ENCODE measurements around the gene RRP15.

RRP15 gene

DNA sequence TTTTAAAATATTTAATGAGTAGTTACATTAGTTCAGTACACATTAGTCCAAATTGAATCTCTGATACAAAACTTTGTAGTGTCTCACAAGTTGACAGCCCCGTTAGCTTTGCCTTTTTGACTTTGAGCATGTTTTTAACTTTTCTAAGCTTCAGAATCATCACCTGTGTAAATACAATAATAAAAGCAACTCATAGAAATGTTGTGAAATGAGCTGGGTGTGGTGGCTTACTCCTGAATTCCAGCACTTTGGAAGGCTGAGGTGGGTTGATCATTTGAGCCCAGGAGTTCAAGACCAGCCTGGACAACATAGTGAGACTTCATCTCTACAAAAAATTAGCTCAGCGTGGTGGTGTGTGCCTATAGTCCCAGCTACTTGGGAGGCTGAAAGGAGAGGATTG lies 11.1 kb downstream of the RRP15 start:
- H3K27ac ChIP-seq (ENCODE audit: low read length): no peak overlapping the region
- no peak overlapping the region for H3K4me3 ChIP-seq (ENCODE audit: low read length in 2 of 2)
- H3K4me1 ChIP-seq (ENCODE audit: control insufficient read depth, insufficient read depth, low read length): no peaks in the 10 kb centered on the region
- H3K9ac ChIP-seq (ENCODE audit: low read length in 2 of 2): no peak overlapping the region
- H3K27me3 ChIP-seq (ENCODE audit: control insufficient read depth in 1 of 2, insufficient read depth in 2 of 2, low read length in 2 of 2): no peaks in the 10 kb centered on the region
- H3K36me3 ChIP-seq (ENCODE audit: control insufficient read depth in 2 of 2, insufficient read depth in 2 of 2, low read length in 2 of 2): peaks cover 0 to 3% of the 10 kb centered on the region in 2 donors
- H3K9me3 ChIP-seq (ENCODE audit: control insufficient read depth in 2 of 2, low read length in 2 of 2): no peaks in the 10 kb centered on the region

DNA sequence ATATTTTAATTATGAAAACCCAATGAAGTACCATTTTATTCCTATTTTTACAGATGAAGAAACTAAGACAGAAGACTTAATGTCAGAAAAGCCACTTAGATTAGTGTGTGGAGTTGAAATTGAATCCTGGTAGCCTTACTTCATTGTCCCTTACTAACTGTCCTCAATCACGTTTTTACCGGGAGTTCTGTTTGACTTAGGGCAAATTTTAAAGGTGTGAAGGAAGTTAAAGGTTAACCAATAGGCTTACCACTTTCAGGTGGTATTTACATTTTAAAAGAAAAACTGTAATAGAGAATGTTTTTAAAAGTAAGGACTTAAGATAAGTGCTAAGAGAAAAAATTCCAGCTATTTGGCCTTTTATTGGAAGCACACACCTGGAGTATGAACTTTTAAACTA lies 12.4 kb downstream of the RRP15 start:
- Histone ChIP-seq H3K9me3 (ENCODE audit: control insufficient read depth in 2 of 2, low read length in 2 of 2) (no peaks in the 10 kb centered on the region), H3K27me3 (ENCODE audit: control insufficient read depth in 1 of 2, insufficient read depth in 2 of 2, low read length in 2 of 2) (no peaks in the 10 kb centered on the region), H3K4me1 (ENCODE audit: control insufficient read depth, insufficient read depth, low read length) (no peaks in the 10 kb centered on the region), H3K36me3 (ENCODE audit: control insufficient read depth in 2 of 2, insufficient read depth in 2 of 2, low read length in 2 of 2) (peaks cover 0 to 3% of the 10 kb centered on the region in 2 donors), H3K9ac (ENCODE audit: low read length in 2 of 2) (no peak overlapping the region), H3K27ac (ENCODE audit: low read length) (no peak overlapping the region), H3K4me3 (ENCODE audit: low read length in 2 of 2) (no peak overlapping the region)

DNA sequence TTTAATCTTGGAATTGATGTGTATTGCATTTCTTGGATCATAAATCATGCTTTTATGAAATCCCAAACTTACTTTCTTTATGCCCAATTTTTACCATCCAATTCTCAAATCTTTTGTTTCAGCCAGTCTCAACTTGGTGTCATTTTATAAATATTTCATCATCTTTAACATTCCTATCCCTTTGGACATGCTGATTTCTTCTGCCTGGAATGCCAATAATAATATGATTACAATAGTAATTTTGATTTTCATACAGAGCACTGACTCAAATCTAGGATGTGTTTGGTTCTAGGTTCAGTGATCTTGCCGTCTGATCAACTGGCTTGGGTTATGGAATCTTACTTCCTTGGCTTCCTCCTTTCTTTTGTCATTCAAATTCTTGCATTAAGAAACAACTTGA lies 12.8 kb downstream of the RRP15 start:
- Histone ChIP-seq H3K4me1 (ENCODE audit: control insufficient read depth, insufficient read depth, low read length) (no peaks in the 10 kb centered on the region), H3K9me3 (ENCODE audit: control insufficient read depth in 2 of 2, low read length in 2 of 2) (no peaks in the 10 kb centered on the region), H3K9ac (ENCODE audit: low read length in 2 of 2) (no peak overlapping the region), H3K4me3 (ENCODE audit: low read length in 2 of 2) (no peak overlapping the region), H3K36me3 (ENCODE audit: control insufficient read depth in 2 of 2, insufficient read depth in 2 of 2, low read length in 2 of 2) (peaks cover 0 to 3% of the 10 kb centered on the region in 2 donors), H3K27ac (ENCODE audit: low read length) (no peak overlapping the region), H3K27me3 (ENCODE audit: control insufficient read depth in 1 of 2, insufficient read depth in 2 of 2, low read length in 2 of 2) (no peaks in the 10 kb centered on the region)

DNA sequence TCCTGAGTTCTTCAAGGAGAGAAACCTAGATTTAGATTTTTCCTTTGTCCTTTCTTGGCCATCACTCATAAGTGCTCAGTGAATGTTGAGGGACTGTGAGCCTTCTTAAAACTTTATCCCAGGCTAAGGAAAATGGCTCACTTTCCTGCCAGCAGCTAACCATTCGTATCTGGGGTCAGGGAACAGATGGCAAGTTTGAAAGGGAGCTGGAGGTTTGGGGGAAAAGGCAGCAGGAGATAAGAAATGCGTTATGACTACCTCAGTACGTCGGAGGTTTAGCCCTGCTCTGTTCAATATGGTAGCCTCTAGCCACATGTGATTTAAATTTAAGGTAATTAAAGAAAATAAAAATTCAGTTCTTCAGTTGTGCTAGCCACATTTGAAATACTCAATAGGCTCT lies 13.3 kb downstream of the RRP15 start:
- H3K9me3 ChIP-seq (ENCODE audit: control insufficient read depth in 2 of 2, low read length in 2 of 2): no peaks in the 10 kb centered on the region
- no peaks in the 10 kb centered on the region for H3K4me1 ChIP-seq (ENCODE audit: control insufficient read depth, insufficient read depth, low read length)
- H3K4me3 ChIP-seq (ENCODE audit: low read length in 2 of 2): no peak overlapping the region
- no peaks in the 10 kb centered on the region for H3K27me3 ChIP-seq (ENCODE audit: control insufficient read depth in 1 of 2, insufficient read depth in 2 of 2, low read length in 2 of 2)
- H3K9ac ChIP-seq (ENCODE audit: low read length in 2 of 2): no peak overlapping the region
- no peak overlapping the region for H3K27ac ChIP-seq (ENCODE audit: low read length)
- H3K36me3 ChIP-seq (ENCODE audit: control insufficient read depth in 2 of 2, insufficient read depth in 2 of 2, low read length in 2 of 2): peaks cover 0 to 3% of the 10 kb centered on the region in 2 donors

DNA sequence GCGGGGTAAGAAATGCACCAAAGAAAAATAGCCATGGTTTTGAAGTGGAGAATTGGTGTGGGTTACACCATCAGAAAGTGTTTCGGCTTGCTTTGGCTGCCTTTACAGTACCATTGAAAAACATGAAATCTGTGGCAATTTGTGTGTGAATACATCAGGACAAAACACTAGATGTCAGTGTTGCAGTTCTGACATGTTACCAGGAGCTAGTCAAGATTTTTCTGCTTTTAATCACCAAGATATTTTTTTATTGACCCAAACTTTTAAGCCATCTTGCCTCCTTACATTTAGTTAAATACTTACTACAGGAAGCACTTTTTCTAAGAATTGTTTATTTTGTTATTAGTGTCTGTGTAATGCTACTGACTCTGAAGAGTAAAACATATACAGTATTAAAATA lies 14.3 kb downstream of the RRP15 start:
- no peaks in the 10 kb centered on the region for H3K27me3 ChIP-seq (ENCODE audit: control insufficient read depth in 1 of 2, insufficient read depth in 2 of 2, low read length in 2 of 2)
- H3K27ac ChIP-seq (ENCODE audit: low read length): no peak overlapping the region
- no peaks in the 10 kb centered on the region for H3K36me3 ChIP-seq (ENCODE audit: control insufficient read depth in 2 of 2, insufficient read depth in 2 of 2, low read length in 2 of 2)
- H3K4me1 ChIP-seq (ENCODE audit: control insufficient read depth, insufficient read depth, low read length): no peaks in the 10 kb centered on the region
- no peak overlapping the region for H3K4me3 ChIP-seq (ENCODE audit: low read length in 2 of 2)
- no peaks in the 10 kb centered on the region for H3K9me3 ChIP-seq (ENCODE audit: control insufficient read depth in 2 of 2, low read length in 2 of 2)
- no peak overlapping the region for H3K9ac ChIP-seq (ENCODE audit: low read length in 2 of 2)

DNA sequence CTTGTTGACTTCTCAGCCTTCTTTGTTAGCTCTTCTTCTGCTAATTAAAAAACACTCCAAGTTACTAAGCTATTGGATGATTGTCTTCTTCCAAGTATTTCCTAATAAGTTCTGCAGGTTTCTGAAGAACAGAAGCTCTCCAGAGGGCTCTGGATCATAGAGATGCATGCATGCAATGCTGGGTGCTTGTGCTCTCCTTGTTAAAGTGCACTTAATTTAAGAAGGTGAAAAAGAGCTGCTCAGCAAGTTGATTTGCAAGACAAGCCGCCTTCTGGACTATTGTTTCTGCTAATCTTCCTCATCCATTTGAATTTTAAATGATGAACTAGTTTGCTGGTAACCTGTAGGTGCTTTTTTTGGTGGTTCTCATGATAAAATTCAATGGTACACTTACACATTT lies 16.1 kb downstream of the RRP15 start:
- Histone ChIP-seq H3K4me1 (ENCODE audit: control insufficient read depth, insufficient read depth, low read length) (no peaks in the 10 kb centered on the region), H3K9ac (ENCODE audit: low read length in 2 of 2) (no peak overlapping the region), H3K4me3 (ENCODE audit: low read length in 2 of 2) (no peak overlapping the region), H3K36me3 (ENCODE audit: control insufficient read depth in 2 of 2, insufficient read depth in 2 of 2, low read length in 2 of 2) (no peaks in the 10 kb centered on the region), H3K27ac (ENCODE audit: low read length) (no peak overlapping the region), H3K27me3 (ENCODE audit: control insufficient read depth in 1 of 2, insufficient read depth in 2 of 2, low read length in 2 of 2) (no peaks in the 10 kb centered on the region), H3K9me3 (ENCODE audit: control insufficient read depth in 2 of 2, low read length in 2 of 2) (no peaks in the 10 kb centered on the region)

DNA sequence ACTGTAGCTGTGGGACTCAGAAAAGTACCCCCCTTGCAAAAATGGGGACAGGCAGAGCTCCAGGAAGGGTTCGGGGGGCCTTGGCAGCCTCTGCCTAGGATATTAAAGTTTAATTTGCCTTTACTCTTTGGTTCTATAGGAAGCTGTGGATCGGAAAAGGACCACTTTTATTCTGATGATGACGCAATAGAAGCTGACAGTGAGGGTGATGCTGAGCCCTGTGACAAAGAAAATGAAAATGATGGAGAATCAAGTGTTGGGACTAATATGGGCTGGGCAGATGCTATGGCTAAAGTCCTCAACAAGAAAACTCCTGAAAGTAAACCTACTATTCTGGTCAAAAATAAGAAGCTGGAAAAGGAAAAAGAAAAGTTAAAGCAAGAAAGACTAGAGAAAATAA lies 17.1 kb downstream of the RRP15 start:
- no peak overlapping the region for H3K27ac ChIP-seq (ENCODE audit: low read length)
- H3K9me3 ChIP-seq (ENCODE audit: control insufficient read depth in 2 of 2, low read length in 2 of 2): no peaks in the 10 kb centered on the region
- no peaks in the 10 kb centered on the region for H3K36me3 ChIP-seq (ENCODE audit: control insufficient read depth in 2 of 2, insufficient read depth in 2 of 2, low read length in 2 of 2)
- H3K9ac ChIP-seq (ENCODE audit: low read length in 2 of 2): no peak overlapping the region
- no peaks in the 10 kb centered on the region for H3K4me1 ChIP-seq (ENCODE audit: control insufficient read depth, insufficient read depth, low read length)
- H3K27me3 ChIP-seq (ENCODE audit: control insufficient read depth in 1 of 2, insufficient read depth in 2 of 2, low read length in 2 of 2): no peaks in the 10 kb centered on the region
- H3K4me3 ChIP-seq (ENCODE audit: low read length in 2 of 2): no peak overlapping the region

DNA sequence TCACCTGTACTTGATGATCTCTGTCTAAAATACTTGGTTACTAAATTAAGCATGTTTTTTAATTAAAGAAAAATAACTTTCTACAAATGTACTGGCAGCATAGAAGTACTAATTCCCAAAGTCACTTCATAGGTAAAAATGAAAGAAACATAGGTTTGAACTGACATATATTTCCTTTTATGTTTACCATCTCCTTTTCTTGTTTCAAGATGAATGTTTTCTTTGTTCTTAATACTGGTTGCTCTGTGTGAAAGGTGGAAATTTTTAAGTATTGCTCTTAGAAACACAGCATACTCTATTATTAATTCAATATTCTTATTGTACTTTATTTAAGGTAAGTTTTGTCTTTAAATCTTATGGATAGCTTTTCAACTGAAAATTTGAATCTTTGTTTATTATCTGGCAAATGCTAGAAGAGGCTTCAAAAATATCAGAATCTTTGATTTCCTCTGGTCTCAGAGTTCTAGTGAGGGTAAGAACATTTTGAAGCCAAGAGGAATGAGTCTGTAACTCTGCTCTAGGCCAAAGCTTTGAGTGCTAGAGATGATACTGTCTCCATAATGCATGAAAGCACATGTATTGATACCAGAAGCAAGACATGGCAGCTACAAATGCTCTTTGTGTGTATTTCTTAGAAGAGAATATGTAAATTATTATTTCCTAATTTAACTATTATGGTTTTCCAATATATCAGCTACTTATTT lies 18.2 kb downstream of the RRP15 start:
- Histone ChIP-seq H3K36me3 (ENCODE audit: control insufficient read depth in 2 of 2, insufficient read depth in 2 of 2, low read length in 2 of 2) (no peaks in the 10 kb centered on the region), H3K9me3 (ENCODE audit: control insufficient read depth in 2 of 2, low read length in 2 of 2) (no peaks in the 10 kb centered on the region), H3K4me1 (ENCODE audit: control insufficient read depth, insufficient read depth, low read length) (no peaks in the 10 kb centered on the region), H3K9ac (ENCODE audit: low read length in 2 of 2) (no peak overlapping the region), H3K27ac (ENCODE audit: low read length) (no peak overlapping the region), H3K27me3 (ENCODE audit: control insufficient read depth in 1 of 2, insufficient read depth in 2 of 2, low read length in 2 of 2) (no peaks in the 10 kb centered on the region), H3K4me3 (ENCODE audit: low read length in 2 of 2) (no peak overlapping the region)

DNA sequence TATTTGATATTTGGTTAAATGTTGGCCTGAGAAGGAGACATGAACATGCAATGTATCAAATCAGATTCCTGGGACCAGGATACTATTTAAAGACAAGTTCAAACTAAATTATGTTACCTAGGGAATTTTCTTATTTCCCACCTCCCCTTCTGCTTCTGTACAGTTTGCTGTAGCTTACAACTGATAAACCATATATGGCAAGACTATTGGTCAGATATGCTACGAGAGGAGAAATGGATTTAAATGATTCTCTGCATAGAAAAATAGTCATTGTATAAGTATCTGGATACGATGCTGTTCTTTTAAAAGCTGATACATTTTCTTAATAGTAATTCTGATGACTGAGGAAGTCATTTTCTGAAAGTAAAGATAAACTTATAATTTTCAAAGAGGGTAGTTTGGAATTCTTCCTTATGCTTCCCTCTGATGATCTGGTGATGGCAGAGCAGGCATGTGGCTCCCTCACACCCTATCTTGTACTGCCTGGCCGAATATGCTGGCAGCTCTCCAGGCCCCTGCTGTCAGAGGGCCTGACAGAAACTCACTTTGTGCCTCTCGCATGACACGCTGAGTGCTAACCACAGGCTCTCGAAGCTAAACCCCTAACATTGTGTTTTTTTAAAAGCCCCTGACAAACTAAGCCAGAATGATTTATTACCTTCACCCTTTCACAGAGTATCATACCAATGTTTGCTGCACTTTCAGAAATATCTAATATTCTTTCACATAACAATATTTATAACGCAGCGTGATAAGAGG lies 19.4 kb downstream of the RRP15 start:
- Histone ChIP-seq H3K27me3 (ENCODE audit: control insufficient read depth in 1 of 2, insufficient read depth in 2 of 2, low read length in 2 of 2) (no peaks in the 10 kb centered on the region), H3K4me1 (ENCODE audit: control insufficient read depth, insufficient read depth, low read length) (no peaks in the 10 kb centered on the region), H3K36me3 (ENCODE audit: control insufficient read depth in 2 of 2, insufficient read depth in 2 of 2, low read length in 2 of 2) (peaks cover 0 to 3% of the 10 kb centered on the region in 2 donors), H3K9me3 (ENCODE audit: control insufficient read depth in 2 of 2, low read length in 2 of 2) (no peaks in the 10 kb centered on the region), H3K4me3 (ENCODE audit: low read length in 2 of 2) (no peak overlapping the region), H3K9ac (ENCODE audit: low read length in 2 of 2) (no peak overlapping the region), H3K27ac (ENCODE audit: low read length) (no peak overlapping the region)

DNA sequence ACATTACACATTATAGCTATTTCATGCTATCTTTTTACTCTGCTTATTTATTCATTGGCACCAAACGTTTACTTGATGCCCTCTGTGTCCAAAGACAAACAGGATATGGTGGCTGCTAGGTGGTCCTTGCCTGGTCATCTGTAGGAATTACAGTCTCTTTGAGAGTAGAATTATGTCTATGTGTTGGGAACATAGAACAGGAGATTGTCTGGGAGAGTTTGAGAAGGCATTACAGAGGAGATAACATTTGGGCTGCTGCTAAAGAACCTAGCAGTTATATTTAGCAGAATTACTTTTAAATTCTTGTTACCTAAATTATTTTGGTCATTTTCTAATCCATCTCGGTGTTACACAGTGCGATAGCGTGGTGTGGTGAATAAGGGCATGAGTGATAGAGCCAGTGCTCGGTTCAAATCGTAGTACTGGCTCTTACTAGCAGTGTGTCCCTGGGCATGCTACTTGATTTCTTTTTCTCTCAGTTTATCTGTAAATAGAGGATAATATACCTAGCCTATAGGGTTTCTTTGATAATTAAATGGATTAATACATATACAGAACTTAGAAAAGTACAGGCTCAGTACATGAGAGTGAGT lies 20.5 kb downstream of the RRP15 start:
- peaks cover 0 to 3% of the 10 kb centered on the region in 2 donors for H3K36me3 ChIP-seq (ENCODE audit: control insufficient read depth in 2 of 2, insufficient read depth in 2 of 2, low read length in 2 of 2)
- no peaks in the 10 kb centered on the region for H3K27me3 ChIP-seq (ENCODE audit: control insufficient read depth in 1 of 2, insufficient read depth in 2 of 2, low read length in 2 of 2)
- H3K9ac ChIP-seq (ENCODE audit: low read length in 2 of 2): no peak overlapping the region
- no peaks in the 10 kb centered on the region for H3K4me1 ChIP-seq (ENCODE audit: control insufficient read depth, insufficient read depth, low read length)
- no peak overlapping the region for H3K27ac ChIP-seq (ENCODE audit: low read length)
- H3K9me3 ChIP-seq (ENCODE audit: control insufficient read depth in 2 of 2, low read length in 2 of 2): no peaks in the 10 kb centered on the region
- H3K4me3 ChIP-seq (ENCODE audit: low read length in 2 of 2): no peak overlapping the region

DNA sequence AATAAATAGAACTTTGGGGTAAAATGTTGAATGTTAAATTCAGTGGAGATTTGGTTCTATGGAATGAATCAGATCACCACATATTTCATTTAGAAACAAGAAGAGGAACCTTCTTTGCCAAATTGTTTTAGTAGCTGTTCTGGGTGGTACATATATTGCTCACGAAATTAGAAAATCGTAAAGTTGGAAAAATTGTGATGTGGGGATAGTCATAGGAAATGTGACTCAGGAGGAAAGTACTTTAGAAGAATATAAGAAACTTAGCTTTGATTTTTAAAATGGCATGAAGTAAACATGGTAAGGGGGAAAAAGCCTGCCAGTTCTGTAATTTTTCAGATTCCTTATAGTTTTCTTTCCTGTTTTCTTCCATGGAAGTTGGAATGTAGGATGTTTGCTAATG lies 27.4 kb downstream of the RRP15 start:
- Histone ChIP-seq H3K27ac (ENCODE audit: low read length) (no peak overlapping the region), H3K4me3 (ENCODE audit: low read length in 2 of 2) (no peak overlapping the region), H3K9me3 (ENCODE audit: control insufficient read depth in 2 of 2, low read length in 2 of 2) (no peaks in the 10 kb centered on the region), H3K9ac (ENCODE audit: low read length in 2 of 2) (no peak overlapping the region), H3K36me3 (ENCODE audit: control insufficient read depth in 2 of 2, insufficient read depth in 2 of 2, low read length in 2 of 2) (peaks cover 0 to 3% of the 10 kb centered on the region in 2 donors), H3K27me3 (ENCODE audit: control insufficient read depth in 1 of 2, insufficient read depth in 2 of 2, low read length in 2 of 2) (no peaks in the 10 kb centered on the region), H3K4me1 (ENCODE audit: control insufficient read depth, insufficient read depth, low read length) (no peaks in the 10 kb centered on the region)

Measured in stomach smooth muscle (tissue), 2 donors.